A549 treated with CORT108297 at 1 μM for 4 hours (cell line): ENCODE measurements around the gene CBFA2T3. TPM values are rescaled to one million over a fixed set of nuclear protein-coding genes. Genes with fewer than 3 reads are reported as not detected.

Experiments used
- total RNA-seq: library from RNA; stranded (reverse); fragments of 200-300 nt; extraction: Qiagen RNA extraction; gene quantifications from 5 replicates; pipeline ENCODE4 v1.2.3, GENCODE V29; 2022

CBFA2T3 gene
- total RNA-seq = 0.22 to 0.56 TPM (median 0.31 TPM) in 5 replicates

DNA sequence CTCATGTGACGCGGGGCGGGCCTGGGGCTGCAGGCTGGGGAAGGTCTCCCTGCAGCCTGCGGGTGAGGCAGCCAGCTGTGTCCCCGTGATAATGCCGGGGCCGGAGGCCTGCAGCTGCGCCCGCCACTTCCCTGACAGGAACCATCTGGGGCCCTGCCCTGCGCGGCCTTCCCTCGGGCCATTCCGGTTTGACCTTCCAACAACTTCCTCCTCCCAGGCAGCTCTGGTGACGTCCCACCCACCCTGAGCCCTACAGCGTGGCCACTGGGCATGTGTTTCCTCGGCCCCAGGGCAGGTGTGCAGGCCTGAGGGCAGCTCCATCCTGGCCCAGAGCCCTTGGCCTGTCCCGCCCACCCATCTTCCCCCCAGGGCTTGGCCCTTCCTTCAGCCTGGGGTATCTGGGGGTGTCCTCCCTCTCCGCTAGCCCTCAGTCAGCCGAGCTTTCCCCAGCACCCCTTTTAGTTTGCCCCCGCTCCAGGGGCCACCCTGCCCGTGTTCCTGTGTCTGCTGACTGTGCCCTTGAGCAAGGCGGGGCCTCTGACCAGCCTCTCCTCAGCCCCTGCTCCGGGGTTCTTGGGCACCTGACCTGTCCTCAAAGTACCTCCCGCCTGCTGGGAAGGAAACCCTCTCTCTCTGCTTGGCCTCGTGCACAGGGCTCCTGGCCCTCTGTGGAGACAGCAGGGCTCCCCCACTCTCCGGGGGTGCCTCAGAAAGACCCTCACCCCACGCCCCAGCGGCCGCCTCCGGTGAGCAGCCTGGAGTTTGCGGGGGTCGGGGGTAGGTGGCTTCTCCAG, at the start of gene CBFA2T3:
Gene CBFA2T3, minus strand, starts transcription at position 190 of the 794 bp plus-strand sequence. CDS start 400 bp downstream, outside the sequence.

DNA sequence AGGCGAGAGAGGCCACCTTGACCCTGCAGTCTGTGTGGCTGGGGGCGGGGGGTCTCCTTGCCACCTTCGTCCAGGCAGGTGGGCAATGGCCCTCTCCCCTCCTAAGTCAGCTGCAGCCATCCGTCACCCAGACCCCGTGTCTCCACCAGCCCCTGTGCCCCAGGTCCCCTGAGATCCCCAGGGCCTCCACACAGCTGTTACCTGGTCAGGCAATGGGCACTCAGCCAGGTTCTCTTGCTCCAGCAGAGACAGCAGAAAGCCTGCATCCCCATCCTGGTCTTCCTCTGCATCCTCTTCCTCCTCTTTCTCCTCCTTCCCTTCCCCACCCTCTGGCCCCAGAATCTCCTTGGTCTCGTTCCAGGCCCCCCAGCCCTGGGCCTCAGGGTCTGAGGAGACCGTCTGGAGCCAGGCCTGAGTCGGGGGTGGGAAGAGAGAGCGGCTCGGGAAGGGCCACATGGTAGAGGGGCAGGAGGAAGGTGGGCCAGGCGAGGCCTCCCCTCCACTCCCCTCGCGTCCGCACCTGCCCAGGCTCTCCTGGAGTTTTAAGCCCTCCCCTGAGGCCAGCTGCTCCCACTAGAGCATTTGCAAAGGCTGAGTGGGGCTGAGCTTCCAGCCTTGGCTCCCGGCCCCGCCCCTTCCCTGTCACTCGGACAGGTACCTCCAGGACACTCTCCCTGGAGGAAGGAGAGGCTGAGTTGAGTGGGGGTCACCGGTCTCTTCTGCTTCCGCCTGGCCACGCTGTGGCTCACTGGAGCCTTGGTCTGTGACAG, 110.7 kb downstream of the CBFA2T3 start, which contains the start of gene PABPN1L:
Gene PABPN1L, minus strand, starts transcription at position 510 of the 770 bp plus-strand sequence. Its CDS starts 54 bp downstream, at position 456.

GRCh38 chr16:88856828-88857727, 119.9 kb downstream of the CBFA2T3 start, which contains the start of the genes GALNS and TRAPPC2L:
Gene GALNS, minus strand, starts transcription at chr16:88856947. Its CDS starts 70 bp downstream, at chr16:88856877.
Gene TRAPPC2L, plus strand, starts transcription at chr16:88857127. Its CDS starts 24 bp downstream, at chr16:88857151.

Other genes with a start within 250 kb of the CBFA2T3 start
- 100 to 156 TPM (median 149 TPM) in 5 replicates for gene PIEZO1, start 192.0 kb downstream of the CBFA2T3 start, total RNA-seq
- gene CDT1, start 173.4 kb downstream of the CBFA2T3 start, total RNA-seq = 28.0 to 36.0 TPM (median 34.9 TPM) in 5 replicates
- gene APRT, start 165.3 kb downstream of the CBFA2T3 start, total RNA-seq = 277 to 450 TPM (median 414 TPM) in 5 replicates
- 34.6 to 49.5 TPM (median 48.9 TPM) in 5 replicates for gene GALNS, start 120.3 kb downstream of the CBFA2T3 start, total RNA-seq
- 99.3 to 128 TPM (median 107 TPM) in 5 replicates for gene TRAPPC2L, start 120.1 kb downstream of the CBFA2T3 start, total RNA-seq
- not detected in 5 replicates for gene PABPN1L, start 110.5 kb downstream of the CBFA2T3 start, total RNA-seq
- 17.9 to 21.1 TPM (median 20.3 TPM) in 5 replicates for gene ACSF3, start 116.6 kb upstream of the CBFA2T3 start, total RNA-seq
- gene CDH15, start 194.5 kb upstream of the CBFA2T3 start, total RNA-seq = 0.07 to 0.11 TPM (median 0.08 TPM) in 4 of 5 replicates, not detected in the other
- gene SLC22A31, start 223.3 kb upstream of the CBFA2T3 start, total RNA-seq = 1.1 to 1.8 TPM (median 1.5 TPM) in 5 replicates
- gene ZNF778, start 240.5 kb upstream of the CBFA2T3 start, total RNA-seq = 9.4 to 11.7 TPM (median 10.0 TPM) in 5 replicates